OCI-LY3 (cell line): ENCODE data around the gene PLD1.

ENCODE experiments used
- H2AFZ ChIP-seq: fragments of 200-600, 300-600 bp; shearing (Covaris generic); 2 replicates; pipeline ENCODE4 v1.6.0; 2014; ENCODE audit warnings: antibody characterized with exemption, low read depth, low read length
- H3K27ac ChIP-seq: fragments of 200-600, 300-600 bp; sonication (generic); 2 replicates; pipeline ENCODE4 v1.5.1; 2014; ENCODE audit warnings: mild to moderate bottlenecking, low read length, moderate library complexity, mixed read lengths
- H3K27me3 ChIP-seq: fragments of 200-600, 300-600 bp; sonication (generic); 2 replicates; pipeline ENCODE4 v1.6.1; 2014; ENCODE audit warnings: low read depth, low read length, mixed read lengths
- H3K36me3 ChIP-seq: fragments of 200-600, 300-600 bp; sonication (generic); replicated peaks from 2 replicates; pipeline ENCODE3; 2014; ENCODE audit warnings: low read depth, low read length, mixed read lengths
- H3K4me1 ChIP-seq: fragments of 300-600, 200-600 bp; sonication (generic); 2 replicates; pipeline ENCODE4 v1.6.1; 2014; ENCODE audit warnings: low read length, mixed read lengths
- H3K4me2 ChIP-seq: fragments of 200-600, 300-600 bp; sonication (generic); 2 replicates; pipeline ENCODE4 v1.6.1; 2014; ENCODE audit warnings: low read length, mixed read lengths
- H3K4me3 ChIP-seq: fragments of 300-600, 200-600 bp; sonication (generic); 2 replicates; pipeline ENCODE4 v1.5.1; 2014; ENCODE audit warnings: antibody characterized with exemption, mild to moderate bottlenecking, low read length, moderate library complexity
- H3K79me2 ChIP-seq: fragments of 300-600, 200-600 bp; shearing (Covaris generic); 2 replicates; pipeline ENCODE4 v1.6.1; 2014; ENCODE audit warnings: mild to moderate bottlenecking, low read length, mixed read lengths
- H3K9ac ChIP-seq: fragments of 300-600, 200-600 bp; shearing (Covaris generic); 2 replicates; pipeline ENCODE4 v1.6.0; 2014; ENCODE audit warnings: mild to moderate bottlenecking, low read length, moderate library complexity
- H3K9me3 ChIP-seq: fragments of 200-600, 300-600 bp; shearing (Covaris generic); 2 replicates; pipeline ENCODE4 v1.6.1; 2014; ENCODE audit warnings: low read length, mixed read lengths; ENCODE audit not compliant: insufficient read depth
- H4K20me1 ChIP-seq: fragments of 200-600, 300-600 bp; sonication (generic); 2 replicates; pipeline ENCODE4 v1.6.1; 2016; ENCODE audit warnings: low read length, mixed read lengths; ENCODE audit not compliant: insufficient read depth
- CTCF ChIP-seq: fragments of 200-600, 300-600 bp; sonication (generic); IDR thresholded peaks from 2 replicates; pipeline ENCODE4 v1.5.1; 2014; ENCODE audit warnings: antibody characterized with exemption, low read length, low read depth
- EZH2phosphoT487 ChIP-seq: fragments of 200-600 bp; shearing (Covaris generic); IDR thresholded peaks from 2 replicates; pipeline ENCODE4 v1.6.1; 2018; ENCODE audit warnings: antibody characterized with exemption, mixed run types, low read depth

The PLD1 gene

GRCh38 chr3:171729452-171730334 is 80.6 kb downstream of the PLD1 start:
- no peak overlapping the region for H3K27ac ChIP-seq
- H3K79me2 ChIP-seq = no peaks in the 10 kb centered on the region
- H3K4me1 ChIP-seq = no peaks in the 10 kb centered on the region
- TF ChIP-seq EZH2phosphoT487 (no peak), CTCF (no peak)
- H3K4me3 ChIP-seq = no peak overlapping the region
- H3K9me3 ChIP-seq = no peaks in the 10 kb centered on the region
- H2AFZ ChIP-seq = no peak overlapping the region
- H4K20me1 ChIP-seq = no peaks in the 10 kb centered on the region
- no peaks in the 10 kb centered on the region for H3K36me3 ChIP-seq
- H3K9ac ChIP-seq = no peak overlapping the region
- peaks cover 3% of the 10 kb centered on the region; the same call in 1 of the 2 replicates for H3K27me3 ChIP-seq
- no peak overlapping the region for H3K4me2 ChIP-seq

GRCh38 chr3:171727288-171727687 is 83.0 kb downstream of the PLD1 start:
- Histone ChIP-seq H3K27me3 (peaks cover 3% of the 10 kb centered on the region; the same call in 1 of the 2 replicates), H2AFZ (no peak overlapping the region), H3K9me3 (no peaks in the 10 kb centered on the region), H3K79me2 (no peaks in the 10 kb centered on the region), H4K20me1 (no peaks in the 10 kb centered on the region), H3K4me2 (no peak overlapping the region), H3K9ac (no peak overlapping the region), H3K4me3 (no peak overlapping the region), H3K27ac (no peak overlapping the region), H3K36me3 (no peaks in the 10 kb centered on the region), H3K4me1 (no peaks in the 10 kb centered on the region)
- TF ChIP-seq CTCF (no peak), EZH2phosphoT487 (no peak)

- H3K4me3 ChIP-seq = no peak overlapping the region
- no peaks in the 10 kb centered on the region for H3K36me3 ChIP-seq
- no peaks in the 10 kb centered on the region for H3K79me2 ChIP-seq
- no peaks in the 10 kb centered on the region for H3K9me3 ChIP-seq
- no peak overlapping the region for H3K27ac ChIP-seq
- H3K9ac ChIP-seq = no peak overlapping the region
- no peaks in the 10 kb centered on the region for H4K20me1 ChIP-seq
- no peak overlapping the region for H2AFZ ChIP-seq
- H3K4me2 ChIP-seq = no peak overlapping the region
- H3K4me1 ChIP-seq = no peaks in the 10 kb centered on the region
- no peak for TF ChIP-seq CTCF
- peaks cover 5% of the 10 kb centered on the region; the same call in 1 of the 2 replicates for H3K27me3 ChIP-seq
These were observed 91.6 kb downstream of the PLD1 start for GRCh38 chr3:171718493-171719185.

- H4K20me1 ChIP-seq = no peaks in the 10 kb centered on the region
- no peak overlapping the region for H3K4me3 ChIP-seq
- H3K79me2 ChIP-seq = no peaks in the 10 kb centered on the region
- no peak overlapping the region for H3K27ac ChIP-seq
- no peak overlapping the region for H2AFZ ChIP-seq
- no peaks in the 10 kb centered on the region for H3K36me3 ChIP-seq
- TF ChIP-seq EZH2phosphoT487 (no peak), CTCF (no peak)
- H3K9me3 ChIP-seq = no peaks in the 10 kb centered on the region
- H3K27me3 ChIP-seq = no peaks in the 10 kb centered on the region
- H3K4me1 ChIP-seq = no peaks in the 10 kb centered on the region
- H3K4me2 ChIP-seq = no peak overlapping the region
- H3K9ac ChIP-seq = no peak overlapping the region
These were observed 95.1 kb downstream of the PLD1 start for GRCh38 chr3:171715155-171715554.
